Fibroblast of mammary gland (primary cell): ENCODE measurements around the gene FOXJ2.

Experiments
- DNase-seq: peaks from one replicate; pipeline ENCODE4 v3.0.0-alpha.2; 2010; ENCODE audit warnings: low read depth
- H3K4me3 ChIP-seq: 2 replicates; pipeline ENCODE4 v1.5.1; 2011; ENCODE audit warnings: low read depth, mild to moderate bottlenecking, low read length, moderate library complexity; ENCODE audit not compliant: control insufficient read depth
- TF ChIP-seq, protein P1 (sequence below): conservative IDR thresholded peaks from 2 replicates; pipeline ENCODE4 v1.5.1; 2011; ENCODE audit warnings: low read depth, low read length, inconsistent platforms; ENCODE audit not compliant: control insufficient read depth, insufficient read depth

Gene FOXJ2

GRCh38 chr12:8033153-8034044 lies 883 bp downstream of the FOXJ2 start:
- TF ChIP-seq, protein P1, sequence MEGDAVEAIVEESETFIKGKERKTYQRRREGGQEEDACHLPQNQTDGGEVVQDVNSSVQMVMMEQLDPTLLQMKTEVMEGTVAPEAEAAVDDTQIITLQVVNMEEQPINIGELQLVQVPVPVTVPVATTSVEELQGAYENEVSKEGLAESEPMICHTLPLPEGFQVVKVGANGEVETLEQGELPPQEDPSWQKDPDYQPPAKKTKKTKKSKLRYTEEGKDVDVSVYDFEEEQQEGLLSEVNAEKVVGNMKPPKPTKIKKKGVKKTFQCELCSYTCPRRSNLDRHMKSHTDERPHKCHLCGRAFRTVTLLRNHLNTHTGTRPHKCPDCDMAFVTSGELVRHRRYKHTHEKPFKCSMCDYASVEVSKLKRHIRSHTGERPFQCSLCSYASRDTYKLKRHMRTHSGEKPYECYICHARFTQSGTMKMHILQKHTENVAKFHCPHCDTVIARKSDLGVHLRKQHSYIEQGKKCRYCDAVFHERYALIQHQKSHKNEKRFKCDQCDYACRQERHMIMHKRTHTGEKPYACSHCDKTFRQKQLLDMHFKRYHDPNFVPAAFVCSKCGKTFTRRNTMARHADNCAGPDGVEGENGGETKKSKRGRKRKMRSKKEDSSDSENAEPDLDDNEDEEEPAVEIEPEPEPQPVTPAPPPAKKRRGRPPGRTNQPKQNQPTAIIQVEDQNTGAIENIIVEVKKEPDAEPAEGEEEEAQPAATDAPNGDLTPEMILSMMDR = no peak
- DNase-seq = peak; percentile 50
- peak overlapping the region; percentile 92 for H3K4me3 ChIP-seq

DNA sequence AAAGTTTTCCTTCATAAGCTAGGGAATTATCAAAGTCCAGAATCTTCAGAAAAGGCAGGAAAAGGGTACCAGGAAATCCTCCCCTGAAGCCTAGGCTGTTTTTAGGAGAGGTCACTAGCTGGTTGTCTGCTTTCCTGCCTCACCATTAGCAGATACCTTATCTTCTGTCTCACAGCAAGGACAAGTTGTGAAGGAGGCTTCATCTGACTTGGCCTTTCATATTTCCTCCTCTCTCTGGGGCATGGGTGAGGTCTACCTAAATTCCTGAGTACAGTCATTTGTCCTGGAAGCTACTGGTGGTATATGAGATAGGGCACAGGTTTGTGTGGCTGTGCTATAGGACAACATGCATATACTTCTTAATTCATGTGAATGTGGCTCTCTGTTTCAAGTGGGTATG lies 2.3 kb downstream of the FOXJ2 start:
- TF ChIP-seq, protein P1 = no peak
- no peak for DNase-seq
- H3K4me3 ChIP-seq = peak overlapping the region; percentile 92

DNA sequence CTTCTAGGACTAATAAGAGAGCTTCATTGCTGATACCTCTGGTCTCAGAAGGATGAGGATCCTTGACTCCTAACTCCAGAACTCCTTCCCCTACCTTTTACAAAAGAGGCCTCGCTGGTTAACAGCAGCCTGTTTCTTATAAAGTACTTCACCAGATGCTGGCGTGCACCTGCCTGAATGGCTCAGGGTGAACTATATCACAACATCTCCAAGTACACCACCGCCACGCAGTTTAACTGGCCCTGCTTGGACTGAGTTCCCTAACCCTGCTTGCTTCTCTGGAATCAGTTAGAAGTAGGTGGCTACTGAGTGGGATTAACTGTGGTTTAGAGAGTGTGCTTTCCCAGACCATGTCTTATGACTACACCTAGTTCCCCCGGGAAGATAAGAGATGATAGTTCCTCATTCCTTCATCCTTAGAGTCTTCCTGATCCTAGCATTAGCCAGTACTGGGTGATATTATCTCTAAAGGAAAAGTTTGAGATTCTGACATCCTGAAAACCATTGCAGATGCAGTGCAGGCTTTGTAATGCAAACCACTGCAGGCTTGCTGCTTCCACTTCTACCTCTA lies 3.0 kb downstream of the FOXJ2 start:
- peak; percentile 27 for DNase-seq
- TF ChIP-seq, protein P1 = no peak
- no peak overlapping the region for H3K4me3 ChIP-seq

- TF ChIP-seq, protein P1 = no peak
- H3K4me3 ChIP-seq = no peak overlapping the region
- no peak for DNase-seq
Observed at GRCh38 chr12:8036346-8036745, 3.8 kb downstream of the FOXJ2 start.

GRCh38 chr12:8037046-8037663 lies 4.6 kb downstream of the FOXJ2 start:
- H3K4me3 ChIP-seq = no peak overlapping the region
- no peak for DNase-seq
- TF ChIP-seq, protein P1 = no peak

- DNase-seq = no peak
- TF ChIP-seq, protein P1 = no peak
- no peak overlapping the region for H3K4me3 ChIP-seq
Observed at GRCh38 chr12:8037947-8038346, 5.4 kb downstream of the FOXJ2 start.
